Mesothelial cell of epicardium (in vitro differentiated cells): Measurements from ENCODE around the gene KATNAL1. TPM values are rescaled to one million over a fixed set of nuclear protein-coding genes. Genes with fewer than 3 reads are reported as not detected.

Source experiments
- DNase-seq, 2 experiments: peaks; one replicate each; pipeline ENCODE4 v3.0.0; 2021; ENCODE audit warnings: low spot score in 2 of 2; ENCODE audit not compliant: unreplicated experiment in 2 of 2
- H3K27ac Mint-ChIP-seq: 2 replicates; pipeline ENCODE4 v1.8.0; 2021; ENCODE audit warnings: mixed read lengths
- H3K27me3 Mint-ChIP-seq: 2 replicates; pipeline ENCODE4 v1.8.0; 2021; ENCODE audit warnings: low read depth, mixed read lengths
- H3K36me3 Mint-ChIP-seq: 2 replicates; pipeline ENCODE4 v1.8.0; 2021; ENCODE audit warnings: mixed read lengths
- H3K4me1 Mint-ChIP-seq: 2 replicates; pipeline ENCODE4 v1.8.0; 2021; ENCODE audit warnings: mixed read lengths
- H3K4me3 Mint-ChIP-seq: 2 replicates; pipeline ENCODE4 v1.8.0; 2021; ENCODE audit warnings: mild to moderate bottlenecking, moderate library complexity, mixed read lengths
- H3K9me3 Mint-ChIP-seq: 2 replicates; pipeline ENCODE4 v1.8.0; 2021; ENCODE audit warnings: mixed read lengths
- CTCF ChIP-seq: fragments of 200-600 bp; sonication (generic); IDR thresholded peaks from one replicate; pipeline ENCODE4 v1.5.0; 2021; ENCODE audit warnings: antibody characterized with exemption; ENCODE audit not compliant: unreplicated experiment
- total RNA-seq: library from RNA; stranded (reverse); gene quantifications from 3 replicates; pipeline ENCODE4 v1.2.1, GENCODE V29; 2021

Gene KATNAL1
- total RNA-seq, 1 donor from 2014 or later = 26.8 TPM

DNA sequence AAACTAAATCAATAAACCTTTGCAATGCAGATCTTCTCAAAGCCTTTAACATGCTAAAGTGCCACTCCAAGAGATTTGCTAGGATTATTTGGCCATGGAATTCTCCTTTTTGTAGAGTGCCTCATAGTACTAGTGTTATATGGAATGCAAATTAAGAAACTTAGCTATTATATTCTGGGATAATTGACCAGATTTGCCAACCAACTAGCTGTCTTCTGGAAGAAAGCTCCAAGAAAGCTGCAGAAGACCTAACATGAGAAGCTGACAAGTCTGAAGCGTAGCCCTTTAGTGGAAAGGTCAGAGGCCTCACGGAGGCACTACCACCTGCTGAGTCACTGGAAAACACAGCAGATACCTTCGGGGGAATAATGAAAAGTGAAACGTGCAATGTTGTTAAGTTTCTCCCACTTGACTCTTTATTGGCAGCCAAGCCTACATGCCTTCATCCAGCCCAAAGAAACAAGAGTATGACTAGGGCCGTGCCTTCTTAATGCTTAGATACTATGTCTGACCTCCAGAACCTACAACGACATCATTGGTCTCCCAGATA, 29.8 kb upstream of the KATNAL1 start:
- H3K27ac Mint-ChIP-seq = no peak overlapping the region
- H3K36me3 Mint-ChIP-seq = no peaks in the 10 kb centered on the region
- peaks cover 70% of the 10 kb centered on the region for H3K4me1 Mint-ChIP-seq

DNA sequence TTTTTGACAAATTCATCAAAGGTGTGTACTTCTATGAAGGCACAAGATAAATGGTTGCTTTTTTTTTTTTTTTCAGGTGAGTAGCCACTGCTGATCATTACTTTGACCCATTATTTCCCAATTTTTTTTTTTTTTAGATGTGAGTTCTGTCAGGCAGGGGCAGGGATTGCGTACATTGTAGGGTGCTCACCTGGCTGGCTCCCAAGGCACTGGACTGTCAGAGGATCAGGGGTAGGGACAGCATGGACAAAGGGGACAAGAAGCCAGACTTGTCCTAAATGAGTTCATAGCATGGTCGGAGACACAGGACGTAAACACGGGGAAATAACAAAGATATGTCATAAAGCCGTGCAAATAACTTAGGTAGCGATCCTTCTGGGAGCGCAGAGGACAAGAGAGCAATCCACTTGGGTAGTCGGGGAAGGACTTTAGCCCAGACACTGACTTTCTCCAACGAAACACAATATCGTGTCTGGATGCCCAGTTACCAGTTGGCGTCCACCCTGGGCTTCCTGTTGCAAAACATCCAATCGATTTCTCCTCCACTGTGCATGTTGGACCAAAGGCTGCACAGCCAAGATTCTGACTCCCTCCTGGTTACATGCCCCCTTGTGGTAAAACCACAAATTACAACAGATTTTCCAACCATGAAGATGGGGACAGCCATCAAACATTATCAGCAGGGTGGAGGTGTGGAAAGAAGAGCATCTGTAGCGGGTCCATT, 27.5 kb upstream of the KATNAL1 start:
- no peak for DNase-seq
- Mint-ChIP-seq H3K9me3 (no peaks in the 10 kb centered on the region), H3K36me3 (no peaks in the 10 kb centered on the region), H3K4me3 (no peak overlapping the region), H3K27ac (no peak overlapping the region), H3K4me1 (peaks cover 63% of the 10 kb centered on the region), H3K27me3 (no peaks in the 10 kb centered on the region)
- peak; percentile 75 for TF ChIP-seq CTCF

More for the DNA sequence above, 29.8 kb upstream of the KATNAL1 start:
- no peaks in the 10 kb centered on the region for H3K27me3 Mint-ChIP-seq
- H3K4me3 Mint-ChIP-seq = no peak overlapping the region
- no peaks in the 10 kb centered on the region for H3K9me3 Mint-ChIP-seq
- TF ChIP-seq CTCF = no peak
- DNase-seq = no peak

DNA sequence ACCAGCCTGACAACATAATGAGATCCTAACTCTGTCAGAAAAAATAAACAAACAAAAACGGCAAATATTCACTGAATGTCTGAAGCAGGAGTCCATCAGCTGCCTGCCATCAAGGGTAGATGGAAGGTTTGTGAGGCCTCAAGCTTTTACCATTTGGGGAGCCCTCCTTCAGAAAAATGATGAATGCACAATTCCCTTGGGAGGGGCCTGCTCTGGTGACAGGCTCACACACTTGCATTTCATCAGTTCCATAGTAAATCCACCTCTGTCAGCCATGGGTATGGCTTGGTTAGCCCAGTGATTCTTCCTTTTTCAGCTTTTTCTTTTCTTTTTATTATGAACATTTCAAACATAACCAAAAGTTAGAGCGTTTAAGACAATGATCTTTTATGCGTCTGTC, 26.3 kb upstream of the KATNAL1 start:
- H3K4me1 Mint-ChIP-seq = peaks cover 59% of the 10 kb centered on the region
- peak overlapping the region; percentile 35 for H3K27ac Mint-ChIP-seq
- H3K9me3 Mint-ChIP-seq = no peaks in the 10 kb centered on the region
- H3K36me3 Mint-ChIP-seq = no peaks in the 10 kb centered on the region
- DNase-seq = no peak
- no peak for TF ChIP-seq CTCF
- no peaks in the 10 kb centered on the region for H3K27me3 Mint-ChIP-seq
- H3K4me3 Mint-ChIP-seq = no peak overlapping the region

DNA sequence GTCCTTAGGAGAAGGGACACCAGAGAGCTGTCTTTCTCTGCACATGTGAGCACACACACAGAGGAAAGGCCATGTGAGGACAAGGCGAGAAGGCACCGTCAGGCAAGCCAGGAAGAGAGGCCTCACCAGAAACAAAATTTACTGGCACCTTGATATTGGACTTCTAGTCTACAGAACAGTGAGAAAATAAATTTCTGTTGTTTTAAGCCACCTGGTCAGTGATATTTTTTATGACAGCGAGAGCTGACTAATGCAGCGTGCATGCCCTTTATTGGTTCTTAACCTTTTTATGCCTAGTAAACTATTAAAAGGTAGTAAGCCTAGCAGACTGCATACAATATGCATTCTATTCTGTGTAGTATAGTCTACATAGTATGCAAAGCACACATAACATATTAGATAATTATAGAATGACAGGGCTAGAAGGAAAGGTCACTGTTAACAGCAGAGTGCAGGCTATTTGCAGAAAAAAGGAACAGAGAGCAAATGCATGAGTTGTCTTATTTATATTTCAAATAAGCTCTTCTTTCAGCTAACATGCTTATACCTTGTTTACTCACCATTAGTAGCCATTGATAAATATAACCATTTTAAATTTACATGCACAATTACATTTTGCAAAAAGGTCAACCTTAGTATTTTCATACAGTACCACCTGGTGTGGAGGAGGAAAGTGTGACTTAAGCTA, 25.2 kb upstream of the KATNAL1 start:
- H3K4me3 Mint-ChIP-seq = no peak overlapping the region

DNA sequence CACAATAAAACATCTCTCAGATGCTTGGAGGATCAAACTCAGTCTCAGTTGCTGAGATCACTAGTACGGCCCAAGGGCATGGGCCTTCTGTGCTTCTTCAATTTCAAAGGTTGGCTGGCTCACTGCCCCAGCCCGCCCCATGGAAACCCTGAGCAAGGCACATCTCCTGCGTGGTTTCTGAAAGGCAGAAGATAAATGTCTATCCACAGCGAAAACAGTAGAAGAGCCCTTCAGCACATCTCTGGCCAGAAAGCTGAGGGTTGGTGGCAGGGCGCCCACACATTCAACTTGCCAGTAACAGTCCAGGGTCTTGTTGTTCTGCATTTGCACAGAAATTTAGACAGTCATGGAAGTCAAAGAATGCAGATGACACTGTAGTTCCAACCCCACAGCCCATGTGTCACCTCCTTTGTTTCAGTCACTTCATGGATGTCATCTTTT, 24.0 kb upstream of the KATNAL1 start:
- Mint-ChIP-seq H3K9me3 (peaks cover 6% of the 10 kb centered on the region), H3K27ac (no peak overlapping the region), H3K4me1 (peaks cover 43% of the 10 kb centered on the region), H3K36me3 (no peaks in the 10 kb centered on the region), H3K27me3 (no peaks in the 10 kb centered on the region), H3K4me3 (no peak overlapping the region)
- DNase-seq = no peak
- no peak for TF ChIP-seq CTCF

More for the DNA sequence above, 25.2 kb upstream of the KATNAL1 start:
- Mint-ChIP-seq H3K4me1 (peaks cover 49% of the 10 kb centered on the region), H3K36me3 (no peaks in the 10 kb centered on the region), H3K9me3 (no peaks in the 10 kb centered on the region), H3K27ac (no peak overlapping the region), H3K27me3 (no peaks in the 10 kb centered on the region)
- TF ChIP-seq CTCF = no peak
- no peak for DNase-seq
